Measurements from ENCODE around the gene KPTN.

DNA sequence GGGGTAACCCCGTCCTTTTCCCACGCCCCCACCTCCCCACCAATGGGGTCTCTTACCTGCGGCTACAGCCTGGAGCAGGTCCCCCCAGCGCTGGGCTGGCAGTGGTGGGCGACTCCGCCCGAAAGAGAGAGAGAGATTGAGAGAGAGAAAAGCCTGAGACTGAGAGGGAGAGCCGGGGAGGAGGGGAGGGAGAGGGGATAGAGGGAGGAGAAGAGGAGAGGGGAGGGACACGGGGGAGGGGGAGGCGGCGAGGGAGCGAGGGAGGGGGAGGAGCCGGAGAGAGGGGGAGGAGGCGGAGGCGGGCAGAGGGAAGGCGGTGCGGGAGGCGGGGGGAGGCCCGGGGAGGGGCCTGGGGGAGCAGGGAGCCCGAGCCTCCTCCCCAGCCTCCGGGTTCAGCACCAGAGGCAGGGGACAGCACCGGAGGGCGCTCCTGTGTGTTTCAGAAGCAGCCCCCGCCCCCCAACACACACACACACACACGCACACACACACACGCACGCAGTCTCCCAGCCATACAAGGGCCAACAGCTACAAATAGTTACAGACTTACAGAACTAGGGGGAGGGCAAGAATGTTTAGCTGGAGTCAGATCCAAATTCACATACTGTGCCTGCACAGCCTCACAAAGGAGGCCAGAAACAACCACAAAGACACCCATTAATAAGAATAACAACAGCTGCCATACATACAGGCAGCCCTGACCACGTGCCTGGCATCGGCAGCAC, 12.1 kb downstream of the KPTN start, which contains the start of gene SLC8A2:
- TF ChIP-seq EZH2phosphoT487 (IDR thresholded peaks at IDR 0.05; ENCODE audit: borderline replicate concordance, low read length), result no peak
- TF ChIP-seq, protein P1, sequence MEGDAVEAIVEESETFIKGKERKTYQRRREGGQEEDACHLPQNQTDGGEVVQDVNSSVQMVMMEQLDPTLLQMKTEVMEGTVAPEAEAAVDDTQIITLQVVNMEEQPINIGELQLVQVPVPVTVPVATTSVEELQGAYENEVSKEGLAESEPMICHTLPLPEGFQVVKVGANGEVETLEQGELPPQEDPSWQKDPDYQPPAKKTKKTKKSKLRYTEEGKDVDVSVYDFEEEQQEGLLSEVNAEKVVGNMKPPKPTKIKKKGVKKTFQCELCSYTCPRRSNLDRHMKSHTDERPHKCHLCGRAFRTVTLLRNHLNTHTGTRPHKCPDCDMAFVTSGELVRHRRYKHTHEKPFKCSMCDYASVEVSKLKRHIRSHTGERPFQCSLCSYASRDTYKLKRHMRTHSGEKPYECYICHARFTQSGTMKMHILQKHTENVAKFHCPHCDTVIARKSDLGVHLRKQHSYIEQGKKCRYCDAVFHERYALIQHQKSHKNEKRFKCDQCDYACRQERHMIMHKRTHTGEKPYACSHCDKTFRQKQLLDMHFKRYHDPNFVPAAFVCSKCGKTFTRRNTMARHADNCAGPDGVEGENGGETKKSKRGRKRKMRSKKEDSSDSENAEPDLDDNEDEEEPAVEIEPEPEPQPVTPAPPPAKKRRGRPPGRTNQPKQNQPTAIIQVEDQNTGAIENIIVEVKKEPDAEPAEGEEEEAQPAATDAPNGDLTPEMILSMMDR (conservative IDR thresholded peaks at IDR 0.05; ENCODE audit: low read depth, low read length), result no peak

Measured in PC-3 (cell line).